ENCODE results near the gene MME. TPM values are rescaled to one million over a fixed set of nuclear protein-coding genes. Genes with fewer than 3 reads are reported as not detected.

The MME gene
- total and polyA plus RNA-seq, 10 of the 15 experiments (the other 5 are each of a cell fraction or from before 2014, with no cell fraction given): under 0.01 to 0.23 (median 0.09) TPM; not detected in 3

DNA sequence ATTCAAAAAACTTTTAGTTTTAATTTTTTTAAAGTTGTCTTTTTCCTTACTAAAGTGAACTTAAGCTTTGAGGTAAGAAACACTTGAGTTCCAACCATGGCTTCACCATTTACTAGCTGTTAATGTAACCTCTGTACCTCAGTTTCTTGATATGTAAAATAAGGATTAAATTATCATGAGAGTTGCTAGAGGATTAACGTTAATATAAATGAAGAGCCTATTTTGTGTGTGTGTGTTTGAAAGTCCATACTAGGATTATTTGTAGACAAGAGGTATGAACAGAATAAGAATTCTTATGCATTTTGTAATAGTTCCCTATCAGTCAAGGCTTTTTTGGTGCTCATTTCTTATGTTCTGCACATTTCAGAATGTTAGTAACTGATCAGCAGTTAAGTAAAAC is 93.7 kb downstream of the MME start (continued):
- TF ChIP-seq RUNX3 (IDR thresholded peaks at IDR 0.05; ENCODE audit: low read length): no peak

GRCh38 chr3:155178810-155179436 is 98.8 kb downstream of the MME start:
- H3K36me3 ChIP-seq (ENCODE audit: control insufficient read depth in 2 of 2, insufficient read depth in 2 of 2, low read length in 1 of 2): no peaks in the 10 kb centered on the region
- no peak for ATAC-seq
- no peak for FAIRE-seq
- no TSS peak for BruUV-seq (replicated peaks)
- no peak overlapping the region for H2AFZ ChIP-seq (ENCODE audit: control insufficient read depth, low read depth, low read length)
- TF ChIP-seq SUPT20H (IDR thresholded peaks at IDR 0.05; ENCODE audit: borderline replicate concordance, control insufficient read depth, low read depth, low read length): no peak
- no peak for TF ChIP-seq POU2F2 (IDR thresholded peaks at IDR 0.05; ENCODE audit: borderline replicate concordance, low read depth, low read length)
- TF ChIP-seq, protein P1, sequence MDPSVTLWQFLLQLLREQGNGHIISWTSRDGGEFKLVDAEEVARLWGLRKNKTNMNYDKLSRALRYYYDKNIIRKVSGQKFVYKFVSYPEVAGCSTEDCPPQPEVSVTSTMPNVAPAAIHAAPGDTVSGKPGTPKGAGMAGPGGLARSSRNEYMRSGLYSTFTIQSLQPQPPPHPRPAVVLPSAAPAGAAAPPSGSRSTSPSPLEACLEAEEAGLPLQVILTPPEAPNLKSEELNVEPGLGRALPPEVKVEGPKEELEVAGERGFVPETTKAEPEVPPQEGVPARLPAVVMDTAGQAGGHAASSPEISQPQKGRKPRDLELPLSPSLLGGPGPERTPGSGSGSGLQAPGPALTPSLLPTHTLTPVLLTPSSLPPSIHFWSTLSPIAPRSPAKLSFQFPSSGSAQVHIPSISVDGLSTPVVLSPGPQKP (IDR thresholded peaks at IDR 0.05; ENCODE audit: low read depth, low read length): no peak
- no peak for TF ChIP-seq IKZF2 (IDR thresholded peaks at IDR 0.05)
- TF ChIP-seq ATF2 (IDR thresholded peaks at IDR 0.05; ENCODE audit: low read length): no peak
- TF ChIP-seq SIN3A (IDR thresholded peaks at IDR 0.05; ENCODE audit: low read depth, low read length): no peak
- TF ChIP-seq IRF4 (IDR thresholded peaks at IDR 0.05; ENCODE audit: low read depth, low read length): no peak
- TF ChIP-seq SP1 (IDR thresholded peaks at IDR 0.05; ENCODE audit: low read depth, low read length): no peak
- no peak for TF ChIP-seq LARP7 (IDR thresholded peaks at IDR 0.05)
- no peak for TF ChIP-seq HDAC6 (IDR thresholded peaks at IDR 0.05; ENCODE audit: unreplicated experiment)
- TF ChIP-seq, protein P2, sequence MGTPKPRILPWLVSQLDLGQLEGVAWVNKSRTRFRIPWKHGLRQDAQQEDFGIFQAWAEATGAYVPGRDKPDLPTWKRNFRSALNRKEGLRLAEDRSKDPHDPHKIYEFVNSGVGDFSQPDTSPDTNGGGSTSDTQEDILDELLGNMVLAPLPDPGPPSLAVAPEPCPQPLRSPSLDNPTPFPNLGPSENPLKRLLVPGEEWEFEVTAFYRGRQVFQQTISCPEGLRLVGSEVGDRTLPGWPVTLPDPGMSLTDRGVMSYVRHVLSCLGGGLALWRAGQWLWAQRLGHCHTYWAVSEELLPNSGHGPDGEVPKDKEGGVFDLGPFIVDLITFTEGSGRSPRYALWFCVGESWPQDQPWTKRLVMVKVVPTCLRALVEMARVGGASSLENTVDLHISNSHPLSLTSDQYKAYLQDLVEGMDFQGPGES (IDR thresholded peaks at IDR 0.05): no peak
- no peak for TF ChIP-seq SREBF1 (IDR thresholded peaks at IDR 0.05; ENCODE audit: low read length)
- no peak for TF ChIP-seq ESRRA (IDR thresholded peaks at IDR 0.05; ENCODE audit: low read length)
- TF ChIP-seq CREB1 (IDR thresholded peaks at IDR 0.05; ENCODE audit: low read depth): no peak
- TF ChIP-seq CHD4 (IDR thresholded peaks at IDR 0.05): no peak
- ChIA-PET CTCF (no interaction called here), POLR2A (no interaction called here), SMC1A (ENCODE audit: uncharacterized antibody, unreplicated experiment) (interaction anchor here (0.8 kb wide), 1 partner anchor 17 kb away, joined by 3 read pairs; no protein-coding TSS in a partner anchor), RAD21 (ENCODE audit: unreplicated experiment) (no interaction called here)
- H3K4me2 ChIP-seq (ENCODE audit: control insufficient read depth, insufficient read depth): no peak overlapping the region
- no peaks in the 10 kb centered on the region for H4K20me1 ChIP-seq (ENCODE audit: control insufficient read depth, insufficient read depth)
- no peak overlapping the region for H3K4me3 ChIP-seq
- DNase-seq (ENCODE audit: low read depth, low spot score): no peak
- no peaks in the 10 kb centered on the region for H3K9me3 ChIP-seq (replicated peaks; ENCODE audit: control insufficient read depth, insufficient read depth, low read length)
- in situ Hi-C loops (cut with MboI): no loop called here
- no peaks in the 10 kb centered on the region for H3K79me2 ChIP-seq (ENCODE audit: control insufficient read depth, insufficient read depth, low read length)
- intact Hi-C loops (cut with micrococcal nuclease; ENCODE audit: unreplicated experiment): no loop called here
- H3K4me1 ChIP-seq (ENCODE audit: control insufficient read depth, insufficient read depth, low read length): no peaks in the 10 kb centered on the region
- H3K9ac ChIP-seq (ENCODE audit: control insufficient read depth, insufficient read depth, low read length): no peak overlapping the region
- no peak overlapping the region for H3K27ac ChIP-seq (ENCODE audit: control insufficient read depth, insufficient read depth)
- no peaks in the 10 kb centered on the region for H3K27me3 ChIP-seq (replicated peaks in 1 of 2; ENCODE audit: control insufficient read depth in 2 of 2, insufficient read depth in 2 of 2, low read length in 1 of 2)
- 14% methylated on average over 3 of the region's 3 CpGs for WGBS (ENCODE audit: insufficient coverage, insufficient replicate concordance, low lambda C conversion rate, missing lambda C conversion rate)

Data from GM12878 (cell line).